Brain microvascular endothelial cell (primary cell): ENCODE measurements around the gene DENND5B.

Experiments
- DNase-seq: peaks from one replicate; pipeline ENCODE4 v3.0.0-alpha.2; 2020
- H3K27ac ChIP-seq: fragments of 250-450 bp; sonication (Bioruptor Pico); 2 replicates; pipeline ENCODE4 v1.5.1; 2020; ENCODE audit warnings: mild to moderate bottlenecking, moderate library complexity
- H3K27me3 ChIP-seq: fragments of 250-450 bp; sonication (Bioruptor Pico); replicated peaks from 2 replicates; pipeline ENCODE4 v1.5.1; 2020; ENCODE audit warnings: mild to moderate bottlenecking
- H3K36me3 ChIP-seq: fragments of 250-450 bp; sonication (Bioruptor Pico); replicated peaks from 2 replicates; pipeline ENCODE4 v1.5.1; 2020; ENCODE audit warnings: mild to moderate bottlenecking
- H3K4me3 ChIP-seq: 2 replicates; pipeline ENCODE4 v1.5.1; 2011; ENCODE audit warnings: low read depth, mild to moderate bottlenecking, control low read depth, low read length, moderate library complexity
- in situ Hi-C: cut with HindIII; loops from 2 replicates; pipeline ENCODE4 v1.10.0; 2017; ENCODE audit warnings: low sequenced_read_pairs, low pct_ligation_motif_present
- TF ChIP-seq, protein P1 (sequence below): IDR thresholded peaks from 2 replicates; pipeline ENCODE4 v1.5.1; 2011; ENCODE audit warnings: low read depth, mild to moderate bottlenecking, moderate library complexity, low read length, control low read depth, inconsistent platforms; ENCODE audit errors: missing control alignments

The DENND5B gene

DNA sequence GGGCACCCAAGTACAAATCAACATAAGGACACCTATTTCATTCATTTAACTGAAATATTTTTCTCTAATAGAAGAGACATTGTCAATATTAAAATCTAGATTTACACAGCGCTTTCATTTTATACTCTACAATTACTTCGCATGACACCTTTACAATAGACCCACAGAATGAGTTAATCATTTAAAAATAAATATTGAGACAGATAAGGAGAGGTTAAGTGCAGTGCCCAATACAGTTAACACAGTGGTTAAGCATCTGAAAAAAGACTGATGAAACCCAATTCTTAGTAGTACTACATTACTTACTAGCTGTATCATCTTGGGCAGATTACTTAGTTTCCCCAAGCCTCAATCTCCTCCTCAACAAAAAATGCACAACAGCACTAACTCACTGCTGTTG lies 116.2 kb downstream of the DENND5B start:
- Histone ChIP-seq H3K27ac (no peak overlapping the region), H3K4me3 (no peak overlapping the region), H3K27me3 (no peaks in the 10 kb centered on the region), H3K36me3 (no peaks in the 10 kb centered on the region)
- in situ Hi-C loops = no loop called here
- DNase-seq = no peak
- TF ChIP-seq, protein P1, sequence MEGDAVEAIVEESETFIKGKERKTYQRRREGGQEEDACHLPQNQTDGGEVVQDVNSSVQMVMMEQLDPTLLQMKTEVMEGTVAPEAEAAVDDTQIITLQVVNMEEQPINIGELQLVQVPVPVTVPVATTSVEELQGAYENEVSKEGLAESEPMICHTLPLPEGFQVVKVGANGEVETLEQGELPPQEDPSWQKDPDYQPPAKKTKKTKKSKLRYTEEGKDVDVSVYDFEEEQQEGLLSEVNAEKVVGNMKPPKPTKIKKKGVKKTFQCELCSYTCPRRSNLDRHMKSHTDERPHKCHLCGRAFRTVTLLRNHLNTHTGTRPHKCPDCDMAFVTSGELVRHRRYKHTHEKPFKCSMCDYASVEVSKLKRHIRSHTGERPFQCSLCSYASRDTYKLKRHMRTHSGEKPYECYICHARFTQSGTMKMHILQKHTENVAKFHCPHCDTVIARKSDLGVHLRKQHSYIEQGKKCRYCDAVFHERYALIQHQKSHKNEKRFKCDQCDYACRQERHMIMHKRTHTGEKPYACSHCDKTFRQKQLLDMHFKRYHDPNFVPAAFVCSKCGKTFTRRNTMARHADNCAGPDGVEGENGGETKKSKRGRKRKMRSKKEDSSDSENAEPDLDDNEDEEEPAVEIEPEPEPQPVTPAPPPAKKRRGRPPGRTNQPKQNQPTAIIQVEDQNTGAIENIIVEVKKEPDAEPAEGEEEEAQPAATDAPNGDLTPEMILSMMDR = no peak

DNA sequence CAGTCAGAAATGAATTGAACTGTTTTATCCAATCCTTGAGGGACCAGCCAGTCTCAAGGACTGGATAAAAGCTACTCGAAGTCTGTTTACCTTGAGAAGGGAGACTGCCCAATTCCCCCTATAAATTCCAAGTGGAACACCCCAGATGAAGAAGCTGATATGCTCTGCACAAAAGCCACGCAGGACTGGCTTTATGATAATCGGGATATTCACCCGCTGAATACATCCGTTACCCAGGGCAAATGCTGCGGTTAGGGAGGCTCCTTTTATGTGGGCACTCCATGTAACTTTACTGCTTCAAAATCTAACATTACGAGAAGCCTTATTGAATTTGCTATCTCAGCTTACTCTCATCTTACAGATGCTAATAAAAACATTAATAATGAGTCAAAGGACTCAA lies 119.1 kb downstream of the DENND5B start:
- no peaks in the 10 kb centered on the region for H3K27me3 ChIP-seq
- in situ Hi-C loops = no loop called here
- no peak overlapping the region for H3K4me3 ChIP-seq
- no peak overlapping the region for H3K27ac ChIP-seq
- TF ChIP-seq, protein P1 = no peak
- no peaks in the 10 kb centered on the region for H3K36me3 ChIP-seq
- no peak for DNase-seq

DNA sequence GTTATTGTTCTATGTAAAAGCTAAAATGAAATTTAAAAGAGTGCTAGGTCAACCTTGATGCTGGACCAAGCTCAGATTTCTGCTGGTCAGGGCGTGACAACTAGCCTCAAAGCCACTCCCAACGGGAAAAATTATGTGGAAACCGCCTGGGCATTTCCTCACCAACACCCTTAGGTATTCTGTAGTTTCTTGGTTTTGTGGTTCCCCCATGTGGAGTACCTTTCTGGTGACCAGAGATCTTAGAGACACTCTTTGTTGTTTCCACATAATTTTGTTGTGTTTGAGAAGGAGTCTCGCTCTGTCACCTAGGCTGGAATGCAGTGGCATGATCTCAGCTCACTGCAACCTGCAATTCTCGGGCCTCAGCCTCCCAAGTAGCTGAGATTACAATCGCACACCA lies 119.9 kb downstream of the DENND5B start:
- no peak for DNase-seq
- in situ Hi-C loops = no loop called here
- H3K4me3 ChIP-seq = no peak overlapping the region
- no peaks in the 10 kb centered on the region for H3K36me3 ChIP-seq
- H3K27ac ChIP-seq = no peak overlapping the region
- no peaks in the 10 kb centered on the region for H3K27me3 ChIP-seq
- TF ChIP-seq, protein P1 = no peak

DNA sequence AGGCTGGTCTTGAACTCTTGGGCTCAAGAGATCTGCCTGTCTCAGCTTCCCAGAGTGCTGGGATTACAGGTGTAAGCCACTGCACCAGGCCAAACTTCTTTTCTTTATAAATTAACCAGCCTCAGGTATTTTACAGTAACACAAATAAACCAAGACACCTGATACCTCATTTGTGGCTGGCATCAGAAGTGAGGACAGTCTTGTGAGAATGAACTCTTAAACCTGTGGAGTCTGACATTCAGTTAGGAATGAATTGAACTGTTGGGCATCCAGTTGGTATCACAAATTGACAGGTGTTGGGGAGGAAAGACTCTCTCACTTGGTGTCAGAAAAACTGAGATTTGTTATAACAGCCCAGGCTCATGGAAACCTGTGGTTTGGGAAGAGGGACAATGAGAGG lies 120.5 kb downstream of the DENND5B start:
- H3K27me3 ChIP-seq = no peaks in the 10 kb centered on the region
- in situ Hi-C loops = no loop called here

DNA sequence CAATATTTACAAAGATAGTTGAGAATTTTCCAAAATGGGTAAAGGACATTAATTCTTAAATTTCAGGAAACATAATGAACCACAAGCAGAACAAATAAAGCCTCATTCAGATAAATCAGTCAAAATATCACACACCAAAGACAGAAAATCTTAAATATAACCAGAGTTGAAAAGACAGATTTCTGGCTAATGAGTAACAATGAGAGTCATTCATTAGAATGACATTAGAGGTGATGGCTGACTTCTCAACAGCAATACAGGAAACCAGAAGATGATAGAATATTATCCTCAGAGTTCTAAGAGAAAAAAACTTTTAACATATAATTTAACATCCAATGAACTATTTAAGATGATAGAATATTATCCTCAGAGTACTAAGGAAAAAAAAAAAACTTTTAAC lies 124.2 kb downstream of the DENND5B start:
- H3K4me3 ChIP-seq = no peak overlapping the region
- no peak for DNase-seq
- H3K36me3 ChIP-seq = no peaks in the 10 kb centered on the region
- in situ Hi-C loops = no loop called here
- TF ChIP-seq, protein P1 = no peak
- H3K27me3 ChIP-seq = no peaks in the 10 kb centered on the region
- H3K27ac ChIP-seq = no peak overlapping the region

More for the DNA sequence above, 120.5 kb downstream of the DENND5B start:
- DNase-seq = no peak
- no peak overlapping the region for H3K4me3 ChIP-seq
- H3K36me3 ChIP-seq = no peaks in the 10 kb centered on the region
- TF ChIP-seq, protein P1 = no peak
- no peak overlapping the region for H3K27ac ChIP-seq

DNA sequence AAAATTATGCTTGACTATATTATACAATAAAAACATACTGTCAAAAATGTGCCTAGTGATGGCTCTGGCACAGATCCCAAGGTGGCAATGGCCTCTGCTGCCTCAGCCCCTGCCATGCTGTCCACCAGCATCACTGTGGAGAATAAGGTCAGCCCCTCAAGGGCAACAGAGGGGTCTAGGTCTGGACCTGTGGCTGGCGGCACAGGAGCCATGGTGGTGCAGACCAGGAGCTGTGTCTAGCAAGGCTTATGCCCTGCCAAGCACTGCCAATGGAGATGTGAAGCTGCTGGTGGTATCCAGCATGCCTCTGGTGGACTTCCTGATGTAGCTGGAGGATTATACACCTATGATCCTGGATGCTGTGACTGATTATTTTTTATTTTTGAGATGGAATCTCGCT lies 125.9 kb downstream of the DENND5B start:
- in situ Hi-C loops = no loop called here
- TF ChIP-seq, protein P1 = no peak
- DNase-seq = no peak

More for the DNA sequence above, 125.9 kb downstream of the DENND5B start:
- Histone ChIP-seq H3K36me3 (no peaks in the 10 kb centered on the region), H3K4me3 (no peak overlapping the region), H3K27me3 (no peaks in the 10 kb centered on the region), H3K27ac (no peak overlapping the region)
